NCI-H128 (cell line): Measurements from ENCODE around the gene CD28.

Experiments used
- DNase-seq: peaks from one replicate; lab custom pipeline; 2025; ENCODE audit not compliant: unreplicated experiment; lab: John Stamatoyannopoulos, UW

Gene CD28

GRCh38 chr2:203706403-203706802 is at the start of gene CD28:
TSS of gene CD28 (plus strand) at chr2:203706639. CDS start at chr2:203706697, 58 bp downstream.
- no peak for DNase-seq

- DNase-seq, result no peak
Observed at GRCh38 chr2:203659331-203660049, 46.9 kb upstream of the CD28 start.

GRCh38 chr2:203660465-203660864 is 46.0 kb upstream of the CD28 start:
- no peak for DNase-seq

GRCh38 chr2:203661279-203661908 is 45.0 kb upstream of the CD28 start:
- DNase-seq, result no peak

- DNase-seq, result no peak
Observed at GRCh38 chr2:203662487-203662886, 44.0 kb upstream of the CD28 start.

GRCh38 chr2:203662951-203663350 is 43.5 kb upstream of the CD28 start:
- DNase-seq, result no peak

- no peak for DNase-seq
Observed at GRCh38 chr2:203664029-203664755, 42.2 kb upstream of the CD28 start.

- DNase-seq, result no peak
Observed at GRCh38 chr2:203667838-203668237, 38.6 kb upstream of the CD28 start.

GRCh38 chr2:203669820-203670219 is 36.6 kb upstream of the CD28 start:
- DNase-seq, result no peak

- DNase-seq, result no peak
Observed at GRCh38 chr2:203670939-203671338, 35.5 kb upstream of the CD28 start.

- DNase-seq, result no peak
Observed at GRCh38 chr2:203671876-203672275, 34.6 kb upstream of the CD28 start.

- DNase-seq, result no peak
Observed at GRCh38 chr2:203672856-203673255, 33.6 kb upstream of the CD28 start.

GRCh38 chr2:203673933-203674332 is 32.5 kb upstream of the CD28 start:
- DNase-seq, result no peak

- DNase-seq, result no peak
Observed at GRCh38 chr2:203675086-203675485, 31.4 kb upstream of the CD28 start.

- DNase-seq, result no peak
Observed at GRCh38 chr2:203678971-203679370, 27.5 kb upstream of the CD28 start.

- DNase-seq, result no peak
Observed at GRCh38 chr2:203679401-203679800, 27.0 kb upstream of the CD28 start.

- no peak for DNase-seq
Observed at GRCh38 chr2:203681978-203682377, 24.5 kb upstream of the CD28 start.

GRCh38 chr2:203682688-203683130 is 23.7 kb upstream of the CD28 start:
- DNase-seq, result no peak

GRCh38 chr2:203683421-203683820 is 23.0 kb upstream of the CD28 start:
- DNase-seq, result no peak

GRCh38 chr2:203683932-203684556 is 22.4 kb upstream of the CD28 start:
- no peak for DNase-seq

GRCh38 chr2:203685081-203685621 is 21.3 kb upstream of the CD28 start:
- no peak for DNase-seq
